K562 (cell line): ENCODE measurements around the gene CNRIP1.

Experiments
- BRF1 ChIP-seq: IDR thresholded peaks from 3 replicates; pipeline ENCODE4 v1.6.1; 2011; ENCODE audit warnings: borderline replicate concordance, mild to moderate bottlenecking; ENCODE audit not compliant: insufficient read length; ENCODE audit errors: extremely low read depth
- ETS1 ChIP-seq: conservative IDR thresholded peaks from 2 replicates; pipeline ENCODE4 v1.6.1; 2011; ENCODE audit warnings: low read depth, mild to moderate bottlenecking, low read length; ENCODE audit not compliant: control insufficient read depth
- EZH2 ChIP-seq: IDR thresholded peaks from 2 replicates; pipeline ENCODE4 v1.6.1; 2012; ENCODE audit warnings: low read depth, mild to moderate bottlenecking, inconsistent platforms, low read length, borderline replicate concordance
- GABPA ChIP-seq: fragments of 200-800 bp; sonication (Bioruptor generic); conservative IDR thresholded peaks from 2 replicates; pipeline ENCODE4 v1.6.1; 2016; ENCODE audit warnings: low read depth, missing genetic modification characterization, missing compliant biosample characterization
- ZNF586 ChIP-seq: fragments of 450-650 bp; formaldehyde crosslinking; conservative IDR thresholded peaks from 2 replicates; pipeline ENCODE4 v1.4.0; 2020; ENCODE audit warnings: mild to moderate bottlenecking, moderate library complexity

- TF ChIP-seq BRF1 (no peak), GABPA (tag) (no peak), ZNF586 (CRISPR knock-in tag) (no peak), ETS1 (no peak), EZH2 (no peak)
Measured at GRCh38 chr2:68340226-68341061, 20.7 kb upstream of the CNRIP1 start.
